HEK293 (cell line): ENCODE measurements around the gene M1AP.

Experiments
- CTCF ChIP-seq: fragments of 450-650 bp; formaldehyde crosslinking; IDR thresholded peaks from 2 replicates; pipeline ENCODE4 v1.5.1; 2016; ENCODE audit warnings: missing biosample characterization, missing genetic modification characterization
- KLF17 ChIP-seq: fragments of 450-650 bp; formaldehyde crosslinking; IDR thresholded peaks from 2 replicates; pipeline ENCODE4 v1.5.1; 2016; ENCODE audit warnings: missing biosample characterization, missing genetic modification characterization

GRCh38 chr2:74593826-74594772, 54.0 kb downstream of the M1AP start:
- TF ChIP-seq CTCF (tag by site-specific recombination) = no peak
- no peak for TF ChIP-seq KLF17 (tag by site-specific recombination)
